ENCODE results near the gene FBXO15. TPM values are rescaled to one million over a fixed set of nuclear protein-coding genes. Genes with fewer than 3 reads are reported as not detected.

Gene FBXO15
- total and polyA plus RNA-seq, 2 of the 8 experiments (the other 6 are each of a cell fraction or from before 2014, with no cell fraction given): 0.84 to 0.85 TPM

DNA sequence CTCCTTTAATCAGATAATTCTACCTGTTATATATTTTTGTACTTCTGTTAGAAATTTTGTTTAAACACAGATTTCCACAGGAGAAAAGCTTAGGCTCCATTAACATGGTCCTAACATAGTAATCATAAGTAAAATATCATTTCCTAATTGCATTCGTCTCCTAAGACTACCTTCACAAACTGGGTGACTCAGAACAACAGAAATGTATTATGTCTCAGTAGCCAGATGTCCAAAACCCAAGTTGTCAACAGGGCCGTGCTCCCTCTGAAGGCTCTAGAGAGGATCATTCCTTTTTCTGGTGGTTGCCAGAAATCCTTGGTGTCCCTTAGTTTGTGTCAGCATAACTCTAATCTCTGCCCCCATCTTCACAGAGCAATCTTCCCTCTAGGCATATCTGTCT is 5.4 kb downstream of the FBXO15 start:
- WGBS, 2 experiments (ENCODE audit: extremely low coverage in 1 of 2, insufficient coverage in 1 of 2, insufficient read length in 1 of 2, insufficient replicate concordance in 2 of 2, low coverage in 1 of 2, low lambda C conversion rate in 2 of 2, missing lambda C conversion rate in 1 of 2): 90% methylated on average over 2 of the region's 2 CpGs; no CpG with 5 or more reads in 1 of the 2 experiments
- Histone ChIP-seq H3K4me3 (ENCODE audit: extremely low read depth in 1 of 4, insufficient read depth in 2 of 4, low read depth in 3 of 4, low read length in 4 of 4) (no peak overlapping the region), H4K20me1 (replicated peaks in 1 of 2; ENCODE audit: control insufficient read depth in 1 of 2, insufficient read depth in 2 of 2, low read length in 2 of 2) (no peaks in the 10 kb centered on the region), H3K4ac (replicated peaks; ENCODE audit: insufficient read length, low read depth, low read length) (no peak overlapping the region), H2BK5ac (ENCODE audit: low read depth, low read length) (no peak overlapping the region), H2AK5ac (ENCODE audit: low read depth, low read length) (no peak overlapping the region), H3K4me2 (ENCODE audit: insufficient read depth in 1 of 2, low read depth in 2 of 2, low read length in 2 of 2) (no peak overlapping the region), H2BK15ac (ENCODE audit: low read length) (no peak overlapping the region), H2BK20ac (ENCODE audit: low read length) (no peak overlapping the region), H2AFZ (ENCODE audit: low read length) (no peak overlapping the region), H4K8ac (ENCODE audit: extremely low read depth, insufficient read depth, low read length) (no peak overlapping the region), H3K79me1 (ENCODE audit: low read depth, low read length) (no peaks in the 10 kb centered on the region), H3K27me3 (replicated peaks in 1 of 4; ENCODE audit: control insufficient read depth in 3 of 4, extremely low read depth in 1 of 4, insufficient read depth in 3 of 4, low read length in 3 of 4) (no peaks in the 10 kb centered on the region; a peak in 1 of 7 replicates), H3K27ac (ENCODE audit: low read depth, low read length) (no peak overlapping the region), H3K56ac (replicated peaks; ENCODE audit: insufficient read length, low read depth, low read length) (no peak overlapping the region), H3K23ac (ENCODE audit: insufficient read length) (no peak overlapping the region), H3K4me1 (replicated peaks in 1 of 4; ENCODE audit: control insufficient read depth in 3 of 4, insufficient read depth in 4 of 4, low read length in 3 of 4) (no peaks in the 10 kb centered on the region; a peak in 1 of 7 replicates), H2BK120ac (replicated peaks; ENCODE audit: low read depth, low read length) (no peak overlapping the region), H3K18ac (ENCODE audit: extremely low read depth, low read length) (no peak overlapping the region), H3K79me2 (ENCODE audit: control insufficient read depth in 1 of 2, insufficient read depth in 2 of 2, low read length in 2 of 2) (no peaks in the 10 kb centered on the region), H3K14ac (ENCODE audit: insufficient read length) (no peak overlapping the region), H2BK12ac (ENCODE audit: low read depth, low read length) (no peak overlapping the region), H3K23me2 (ENCODE audit: low read depth, low read length) (peaks cover 2% of the 10 kb centered on the region; the same call in 1 of the 2 replicates), H3K9ac (replicated peaks in 1 of 4; ENCODE audit: extremely low read depth in 1 of 4, low read depth in 3 of 4, low read length in 3 of 4) (no peak overlapping the region), H4K5ac (ENCODE audit: insufficient read length, low read depth, low read length) (no peak overlapping the region), H4K91ac (replicated peaks; ENCODE audit: insufficient read length, low read length) (no peak overlapping the region), H3K36me3 (ENCODE audit: control insufficient read depth in 2 of 4, insufficient read depth in 4 of 4, low read length in 3 of 4) (no peaks in the 10 kb centered on the region), H3K9me3 (ENCODE audit: insufficient read depth in 2 of 2, low read depth in 1 of 2, low read length in 1 of 2) (no peaks in the 10 kb centered on the region)
- ChIA-PET POLR2A (ENCODE audit: partially characterized antibody) (no interaction called here), CTCF (ENCODE audit: partially characterized antibody) (interaction anchor here (1.2 to 1.8 kb wide), 2 partner anchors 10 to 200 kb away, joined by 3 to 4 read pairs; no protein-coding TSS in a partner anchor)
- DNase-seq (ENCODE audit: low read depth in 1 of 2, low spot score in 2 of 2) (no peak), FAIRE-seq (no peak)
- TF ChIP-seq SP1 (IDR thresholded peaks at IDR 0.05; ENCODE audit: low read depth, low read length) (no peak), RAD21 (IDR thresholded peaks at IDR 0.05 in 1 of 2, conservative IDR thresholded peaks at IDR 0.05 in 1 of 2; ENCODE audit: low read depth in 2 of 2, low read length in 2 of 2) (no peak), CHD1 (IDR thresholded peaks at IDR 0.05; ENCODE audit: low read depth, low read length) (no peak), ZNF274 (IDR thresholded peaks at IDR 0.05; ENCODE audit: borderline replicate concordance, extremely low read depth, low read length) (no peak), TEAD4 (IDR thresholded peaks at IDR 0.05; ENCODE audit: low read depth, low read length) (no peak), BRCA1 (IDR thresholded peaks at IDR 0.05; ENCODE audit: low read depth, low read length) (no peak), ASH2L (IDR thresholded peaks at IDR 0.05; ENCODE audit: low read length) (no peak), TAF7 (optimal IDR thresholded peaks at IDR 0.05; ENCODE audit: borderline replicate concordance, low read depth, low read length) (no peak), PHF8 (conservative IDR thresholded peaks at IDR 0.05; ENCODE audit: low read depth, low read length) (no peak), HDAC6 (IDR thresholded peaks at IDR 0.05; ENCODE audit: low read depth, low read length) (no peak), SUZ12 (IDR thresholded peaks at IDR 0.05; ENCODE audit: low read length) (no peak)
